Activated T-cell treated with anti-CD3 and anti-CD28 coated beads for 48 hours (primary cell): ENCODE data around the gene SLC25A41.
"Not testable (repeated sequence)": the region's sequence is repeated elsewhere in the genome, so short reads cannot be mapped to it uniquely, and the experiment has no call there.

Experiments used
- DNase-seq: peaks from one replicate; pipeline ENCODE4 v3.0.0-alpha.2; 2020; ENCODE audit warnings: low read depth

Gene SLC25A41

DNA sequence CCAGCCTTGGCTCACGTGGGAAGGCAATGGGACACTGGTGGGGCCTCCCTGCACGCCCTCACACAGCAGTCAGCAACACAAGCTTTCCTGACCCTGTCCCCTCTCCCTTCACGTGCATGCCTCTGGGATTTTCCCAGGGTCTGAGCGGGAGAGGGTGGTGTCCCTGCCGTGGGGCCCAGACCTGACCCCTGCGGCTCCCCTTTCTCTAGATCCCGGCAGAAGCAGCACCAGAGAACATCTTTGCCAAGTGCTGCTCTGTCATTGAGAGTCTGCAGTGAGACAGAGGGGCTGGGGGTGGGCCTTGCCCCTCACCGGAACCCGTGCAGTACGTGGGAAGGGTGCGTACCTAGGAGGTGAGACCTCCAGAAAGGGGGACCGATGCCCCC lies 21.5 kb downstream of the SLC25A41 start:
- no peak for DNase-seq

DNA sequence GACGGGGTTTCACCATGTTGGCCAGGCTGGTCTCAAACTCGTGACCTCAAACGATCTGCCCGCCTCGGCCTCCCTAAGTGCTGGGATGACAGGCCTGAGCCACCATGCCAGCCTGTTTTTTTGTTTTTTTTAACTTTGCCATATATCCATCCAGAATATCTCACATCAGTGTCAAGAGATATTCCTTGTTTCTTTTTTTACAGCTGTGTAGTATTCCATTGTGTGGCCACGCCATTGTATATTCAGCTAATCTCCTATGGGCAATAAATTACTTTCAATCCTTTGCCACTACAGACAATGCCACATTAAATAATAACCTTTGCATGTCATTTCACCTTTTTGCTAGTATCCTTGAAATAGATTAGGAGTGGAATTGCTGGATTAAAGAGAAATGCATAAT lies 24.2 kb downstream of the SLC25A41 start:
- DNase-seq = no peak

DNA sequence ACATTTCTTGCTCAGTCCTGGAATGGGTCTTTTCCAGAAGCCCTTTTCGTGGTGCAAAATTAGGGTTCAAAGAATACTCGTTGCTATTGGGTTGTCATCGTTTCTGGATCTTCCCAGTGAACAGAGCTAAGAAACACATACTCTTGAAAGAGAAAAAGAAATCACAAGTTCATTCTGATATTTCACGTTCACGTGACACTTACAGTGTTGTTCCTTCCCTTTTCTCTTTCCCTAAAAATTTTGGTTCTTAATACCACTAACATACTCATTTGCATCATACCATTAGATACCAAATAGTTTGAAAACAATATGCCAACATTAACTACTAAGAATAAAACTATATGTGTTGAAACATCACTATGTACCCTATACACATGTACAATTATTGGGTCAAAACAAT lies 27.2 kb downstream of the SLC25A41 start:
- no peak for DNase-seq

DNA sequence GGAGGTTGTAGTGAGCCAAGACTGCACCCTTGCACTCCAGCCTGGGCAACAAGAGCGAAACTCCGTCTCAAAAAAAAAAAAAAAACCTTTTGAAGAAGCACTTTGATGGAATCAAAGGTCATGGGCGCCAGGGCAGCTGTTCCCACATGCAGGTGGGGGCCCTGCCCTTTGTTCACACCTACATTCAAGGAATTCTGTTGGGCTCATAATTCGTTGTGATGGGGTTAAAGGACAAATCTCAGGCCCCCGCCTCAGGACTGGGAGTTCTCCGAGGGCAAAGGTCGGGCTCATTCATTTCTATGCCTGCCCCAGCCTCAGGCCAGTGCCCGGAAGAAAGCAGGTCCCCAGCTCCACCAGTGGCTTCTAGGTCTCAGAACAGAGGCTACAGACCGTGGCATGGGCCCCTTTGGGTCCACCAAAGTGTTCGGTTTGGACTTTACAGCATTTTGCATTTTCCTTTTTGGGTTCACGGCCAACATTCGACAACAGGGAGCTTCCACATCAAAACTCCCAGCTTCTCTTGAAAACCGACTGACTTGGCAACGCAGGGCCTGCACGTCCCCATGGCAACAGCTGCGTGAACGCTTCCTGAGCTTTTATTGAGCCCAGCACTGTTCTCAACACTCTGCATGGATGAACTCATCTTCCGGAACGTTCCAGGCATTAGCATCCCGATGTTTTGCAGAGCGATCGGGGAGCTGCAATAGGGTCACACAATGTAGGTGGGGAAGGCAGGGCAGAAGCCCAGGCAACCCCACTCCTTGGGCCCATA lies 30.5 kb downstream of the SLC25A41 start:
- DNase-seq = no peak

DNA sequence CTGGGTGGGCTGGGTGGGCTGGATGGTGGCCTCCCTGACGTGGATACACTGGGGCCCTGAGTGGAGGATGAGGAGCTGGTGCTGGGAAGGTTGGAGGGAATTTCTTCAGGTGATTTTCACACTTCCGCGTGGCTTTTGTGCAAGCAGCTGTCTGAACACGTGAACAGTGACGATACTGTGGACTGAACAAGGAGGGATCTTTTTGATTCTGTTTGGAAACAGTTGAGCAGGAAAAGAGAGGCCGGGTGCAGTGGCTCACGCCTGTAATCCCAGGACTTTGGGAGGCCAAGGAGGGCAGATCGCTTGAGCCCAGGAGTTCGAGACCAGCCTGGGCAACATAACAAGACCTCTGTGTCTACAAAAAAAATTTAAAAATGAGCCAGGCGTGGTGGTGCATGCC lies 31.5 kb downstream of the SLC25A41 start:
- no peak for DNase-seq

DNA sequence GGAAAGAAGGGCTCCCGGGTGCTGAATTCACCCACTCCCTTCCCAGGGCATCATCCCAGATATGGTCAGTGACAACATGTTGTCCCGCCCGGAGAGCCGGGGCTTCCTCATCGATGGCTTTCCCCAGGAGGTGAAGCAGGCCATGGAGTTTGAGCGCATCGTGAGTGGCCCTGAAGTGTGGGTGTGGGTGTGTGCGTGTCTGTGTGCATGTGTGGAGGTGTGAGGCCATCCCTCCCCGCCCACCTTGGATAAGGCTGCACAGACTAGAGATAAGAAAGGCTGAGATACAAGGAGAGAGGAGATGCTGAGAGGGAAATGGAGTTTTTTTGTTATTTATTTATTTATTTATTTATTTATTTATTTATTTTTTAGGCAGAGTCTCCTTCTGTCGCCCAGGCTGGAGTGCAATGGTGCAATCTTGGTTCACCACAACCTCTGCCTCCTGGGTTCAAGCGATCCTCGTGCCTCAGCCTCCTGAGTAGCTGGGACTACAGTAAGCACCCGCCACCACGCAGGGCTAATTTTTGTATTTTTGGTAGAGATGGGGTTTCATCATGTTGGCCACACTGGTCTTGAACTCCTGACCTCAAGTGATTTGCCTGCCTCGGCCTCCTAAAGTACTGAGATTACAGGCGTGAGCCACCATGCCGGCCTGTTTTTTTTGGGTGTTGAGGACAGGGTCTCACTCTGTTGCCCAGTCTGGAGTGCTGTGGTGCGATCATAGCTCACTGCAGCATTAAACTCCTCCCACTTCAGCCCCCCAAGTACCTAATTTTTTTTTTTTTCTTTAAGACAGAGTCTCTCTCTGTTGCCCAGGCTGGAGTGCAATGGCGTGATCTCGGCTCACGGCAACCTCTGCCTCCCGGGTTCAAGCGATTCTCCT lies 33.3 kb downstream of the SLC25A41 start:
- not testable (repeated sequence) for DNase-seq

DNA sequence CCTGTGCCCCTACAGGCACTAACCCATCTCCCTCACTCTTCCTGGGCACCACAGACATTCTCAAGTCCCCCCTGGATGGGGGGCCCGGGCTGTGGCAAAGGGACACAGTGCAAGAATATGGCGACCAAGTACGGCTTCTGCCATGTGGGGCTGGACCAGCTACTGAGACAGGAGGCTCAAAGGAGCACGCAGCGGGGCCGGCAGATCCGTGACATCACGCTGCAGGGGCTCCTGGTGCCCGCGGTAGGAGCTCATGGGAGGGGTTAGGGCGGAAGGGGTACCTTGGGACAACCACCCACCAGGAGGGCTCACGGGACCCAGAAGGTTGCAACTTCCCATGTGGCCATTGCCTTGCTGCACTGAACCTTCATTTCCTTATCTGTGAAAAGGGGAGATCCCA lies 37.3 kb downstream of the SLC25A41 start:
- DNase-seq = no peak

DNA sequence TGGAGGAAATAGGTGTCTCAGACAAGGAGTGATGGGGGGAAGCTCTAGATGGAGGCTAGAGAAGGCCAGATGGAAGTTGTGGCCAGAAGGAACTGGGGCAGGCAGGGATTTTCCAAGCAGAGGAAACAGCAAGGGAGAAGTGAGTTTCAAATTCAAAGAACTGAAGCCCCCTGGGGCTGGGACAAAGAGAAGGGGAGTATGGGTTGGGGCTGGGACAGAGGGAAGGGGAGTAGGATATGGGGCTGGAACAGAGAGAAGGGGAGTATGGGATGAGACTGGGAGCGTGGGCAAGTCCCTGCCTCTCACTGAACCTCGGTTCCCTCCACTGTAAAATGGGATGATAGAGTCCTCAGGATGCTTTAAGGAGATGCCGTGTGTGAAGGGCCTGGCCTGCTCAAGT lies 38.7 kb downstream of the SLC25A41 start:
- DNase-seq = no peak

DNA sequence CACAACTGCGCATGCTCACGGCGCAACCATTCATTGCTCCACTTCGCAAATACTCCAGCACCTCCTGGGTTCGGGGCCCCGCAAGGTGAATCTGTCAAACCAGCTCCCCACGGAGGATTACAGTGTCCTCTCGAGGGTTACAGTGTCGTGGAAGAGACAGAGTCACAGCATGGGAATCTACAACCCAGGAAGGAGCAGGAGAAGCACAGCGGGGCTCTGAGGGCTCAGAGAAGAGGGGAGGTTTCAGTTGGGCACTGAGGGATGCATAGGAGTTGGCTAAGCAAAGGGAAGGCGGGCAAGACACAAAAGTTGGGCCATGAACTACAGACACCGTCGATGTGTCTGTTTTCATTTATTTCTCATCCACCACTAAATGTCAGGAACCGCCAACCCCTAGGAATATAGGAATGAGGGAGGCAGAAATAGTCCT lies 39.6 kb downstream of the SLC25A41 start:
- no peak for DNase-seq

DNA sequence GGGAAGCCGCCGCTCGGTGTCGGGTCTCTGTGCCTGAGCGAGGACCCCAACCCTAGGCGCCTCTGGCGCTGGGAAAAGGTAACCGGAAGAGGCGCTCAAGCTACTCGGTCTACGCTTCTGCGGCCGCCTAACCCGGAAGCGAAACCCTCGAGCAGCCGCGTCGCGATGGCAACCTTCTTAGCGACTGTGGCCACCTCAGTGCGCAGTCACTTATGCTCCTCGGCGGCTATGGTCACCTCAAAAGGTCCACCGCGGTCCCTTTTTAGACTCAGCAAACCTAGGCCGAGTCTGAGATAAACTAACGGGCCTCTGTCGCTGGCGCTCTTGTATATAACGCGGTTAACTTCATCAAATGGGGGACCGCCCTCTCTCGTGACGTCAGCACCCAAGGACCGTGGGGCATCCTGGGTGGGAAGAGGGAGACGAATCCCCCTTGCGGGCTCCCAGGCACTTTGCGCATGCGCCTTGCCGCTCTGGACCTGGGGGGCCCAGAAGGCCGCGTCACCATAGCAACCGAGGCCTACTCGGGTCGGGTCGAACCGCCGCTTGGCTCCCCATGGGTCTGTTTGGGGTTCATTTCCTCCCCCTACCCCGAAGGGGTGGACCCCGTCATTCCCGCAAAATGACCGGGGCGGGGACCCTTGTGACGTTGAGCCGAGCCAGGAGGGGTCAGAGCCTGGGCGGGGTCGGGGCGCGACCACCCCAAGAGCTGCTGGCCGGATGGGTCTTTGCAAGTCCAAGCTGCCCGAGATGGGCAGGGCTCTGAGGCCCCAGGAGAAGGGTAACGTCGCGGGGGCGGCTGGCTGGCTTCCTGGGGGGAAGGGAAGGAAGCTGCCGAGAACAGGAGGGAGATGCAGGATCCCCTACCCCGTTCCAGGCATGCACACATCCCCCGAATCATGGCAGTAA lies 40.2 kb downstream of the SLC25A41 start, which contains the start of gene GTF2F1:
Gene GTF2F1, minus strand, starts transcription at position 91 of the 909 bp plus-strand sequence. CDS start 169 bp downstream, outside the sequence.
- DNase-seq = peak; percentile 89

DNA sequence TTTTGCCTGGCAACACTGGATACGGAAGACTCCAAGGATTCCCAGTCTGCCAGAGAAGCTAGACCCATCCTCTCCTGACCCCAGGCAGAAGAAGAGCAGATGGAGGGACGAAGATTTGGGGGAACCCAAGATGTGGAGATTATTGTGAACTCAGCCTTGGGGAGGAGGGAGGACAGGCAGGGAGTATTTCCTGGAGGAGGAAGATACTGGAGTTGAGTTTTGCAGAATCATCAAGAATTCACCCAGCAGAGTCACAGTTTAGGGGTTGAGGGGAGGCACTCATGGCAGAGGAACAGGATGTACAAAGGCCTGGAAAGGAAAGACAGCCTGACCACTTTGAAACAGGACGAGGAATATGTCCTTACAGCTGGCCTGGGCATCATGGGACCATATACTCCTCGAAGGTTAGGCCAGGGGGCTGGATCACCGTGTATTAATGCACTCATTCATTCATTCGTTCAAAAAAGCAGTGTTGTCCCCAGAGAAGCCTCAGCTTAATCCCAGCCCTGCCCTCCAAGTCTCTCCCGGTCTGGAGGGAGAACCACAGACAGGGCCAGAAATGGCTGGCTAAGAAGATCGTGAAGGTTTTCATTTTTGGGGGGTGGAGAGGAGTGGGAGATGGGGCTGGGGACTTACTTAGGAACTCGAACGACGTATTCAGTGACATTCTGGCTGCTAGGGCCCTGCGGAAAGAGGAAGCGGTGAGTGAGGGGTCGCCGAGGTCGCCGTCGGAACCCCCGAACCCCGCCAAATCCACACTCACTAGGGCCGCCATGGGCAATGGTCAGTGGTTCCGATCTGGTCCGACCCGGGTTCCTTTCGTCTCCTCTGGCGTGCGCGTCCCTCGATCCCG lies 41.1 kb downstream of the SLC25A41 start:
- no peak for DNase-seq

DNA sequence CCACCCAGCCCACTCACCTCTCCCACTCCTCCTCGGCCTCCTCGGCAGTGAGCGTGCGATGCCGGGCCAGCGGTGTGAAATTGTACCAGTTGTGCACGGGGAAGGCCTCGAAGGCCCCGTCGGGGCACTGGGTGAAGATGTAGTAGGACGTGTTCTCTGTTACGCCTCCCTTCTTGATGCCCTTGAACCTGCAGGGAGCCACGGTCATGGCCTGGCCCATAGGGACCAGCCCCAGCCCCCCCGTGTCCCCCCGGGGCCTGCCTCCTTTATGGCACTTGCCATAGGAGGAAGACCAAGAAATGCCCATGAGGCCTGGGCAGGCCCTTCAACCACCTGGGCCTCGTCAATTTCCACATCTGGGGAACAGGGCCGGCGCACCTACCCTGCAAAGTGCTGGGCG lies 46.2 kb downstream of the SLC25A41 start:
- DNase-seq = no peak

DNA sequence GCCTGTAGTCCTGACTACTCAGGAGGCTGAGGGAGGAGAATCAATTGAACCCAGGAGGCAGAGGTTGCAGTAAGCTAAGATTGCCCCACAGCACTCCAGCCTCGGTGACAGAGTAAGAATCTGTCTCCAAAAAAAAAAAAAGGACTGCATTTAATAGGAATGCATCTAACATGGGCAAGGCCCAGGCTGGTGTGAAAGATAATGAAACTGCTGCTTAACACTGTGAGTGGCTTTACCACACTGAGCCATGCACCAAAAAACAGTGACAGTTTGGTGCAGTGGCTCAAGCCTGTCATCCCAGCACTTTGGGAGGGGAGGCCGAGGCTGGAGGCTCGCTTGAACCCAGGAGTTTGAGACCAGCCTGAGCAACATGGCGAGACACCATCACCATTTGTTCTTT lies 49.2 kb downstream of the SLC25A41 start:
- no peak for DNase-seq

DNA sequence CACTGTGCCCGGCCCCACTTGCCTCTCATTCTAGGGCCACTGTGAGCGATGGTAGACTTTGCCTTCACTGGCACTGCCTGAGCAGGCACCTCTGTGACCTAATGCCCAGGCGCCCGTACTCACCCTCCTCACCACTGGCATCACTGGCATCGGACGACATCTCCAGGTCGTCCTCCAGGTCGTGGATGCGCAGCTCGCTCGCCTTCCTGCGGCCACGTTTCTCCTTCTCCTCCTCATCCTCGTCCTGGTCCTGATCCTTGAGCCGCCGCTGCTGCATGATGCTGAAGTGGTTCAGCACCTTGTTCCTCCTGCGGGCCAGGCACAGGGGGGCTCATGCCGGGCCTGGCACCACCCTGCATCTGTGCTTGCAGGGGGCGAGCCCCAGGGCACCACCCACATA lies 50.4 kb downstream of the SLC25A41 start:
- DNase-seq = no peak

DNA sequence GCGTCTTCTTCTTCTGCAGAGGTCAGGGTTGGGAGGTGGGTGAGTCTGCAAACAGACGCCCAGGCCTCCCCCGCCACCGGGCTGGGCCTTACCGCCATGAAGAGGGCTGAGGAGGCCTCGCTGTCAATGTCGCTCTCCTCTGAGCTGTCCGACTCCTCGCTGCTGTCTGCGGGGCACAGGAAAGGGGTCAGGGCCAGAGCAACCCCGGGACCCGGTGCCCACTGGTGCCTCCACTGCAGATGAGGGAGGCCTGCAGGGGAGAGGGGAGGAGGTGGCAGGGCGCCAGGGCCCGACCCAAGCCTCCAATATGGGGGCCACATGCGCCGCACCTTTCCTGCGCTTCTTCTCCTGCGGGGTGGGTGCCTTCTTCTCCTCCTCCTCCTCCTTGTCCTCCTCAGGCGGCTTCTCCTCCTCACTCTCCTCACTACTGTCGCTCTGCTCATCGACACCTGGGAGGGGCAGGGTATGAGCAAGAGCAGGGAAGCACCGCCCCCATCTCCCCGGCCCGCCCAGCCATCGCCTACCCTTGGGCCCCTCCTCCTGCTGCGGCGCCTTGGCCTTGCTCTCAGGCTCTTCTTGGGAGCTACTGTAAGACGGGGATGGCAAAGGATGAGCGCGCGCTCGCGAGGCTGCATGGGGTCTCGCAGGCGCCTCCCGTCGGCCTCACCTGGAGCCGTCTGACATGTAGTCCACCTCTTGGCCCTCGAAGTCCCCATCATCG lies 52.4 kb downstream of the SLC25A41 start:
- no peak for DNase-seq

DNA sequence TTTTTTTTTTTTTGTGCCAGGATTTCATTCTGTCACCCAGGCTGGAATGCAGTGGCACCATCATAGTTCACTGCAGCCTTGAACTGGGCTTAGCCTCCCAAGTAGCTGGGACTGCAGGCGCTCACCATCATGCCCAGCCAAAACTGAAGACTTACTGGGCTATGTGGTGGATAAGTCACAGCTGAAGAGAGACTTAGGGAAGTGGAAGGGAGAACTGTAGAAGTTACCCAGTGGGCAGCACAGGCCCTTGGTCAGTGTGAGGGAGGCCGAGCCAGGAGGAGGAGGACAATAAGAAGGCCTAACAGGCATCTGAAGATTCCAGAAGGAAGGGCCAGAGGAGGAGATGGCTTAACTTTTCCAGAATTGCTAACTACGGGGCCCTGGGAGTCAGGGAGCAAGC lies 53.8 kb downstream of the SLC25A41 start:
- DNase-seq = no peak

DNA sequence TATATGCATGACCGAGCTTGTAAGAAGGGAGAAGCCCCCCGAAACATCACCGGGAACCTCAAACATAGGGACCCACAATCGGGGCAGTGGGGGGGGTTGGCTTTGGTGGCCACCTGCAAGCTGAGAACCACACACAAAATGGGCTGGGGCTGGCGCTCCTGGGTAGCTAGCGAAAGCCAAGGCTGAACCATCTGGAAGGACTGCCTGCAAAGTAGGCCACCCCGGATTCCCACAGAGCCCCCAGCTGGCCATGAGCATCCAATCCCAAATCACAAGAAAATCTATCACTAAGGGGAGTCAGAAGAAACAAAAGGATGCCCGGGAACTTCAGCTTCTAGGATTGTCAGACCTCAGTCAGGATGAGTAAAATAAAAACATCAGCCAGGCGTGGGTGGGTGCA lies 55.1 kb downstream of the SLC25A41 start:
- no peak for DNase-seq

DNA sequence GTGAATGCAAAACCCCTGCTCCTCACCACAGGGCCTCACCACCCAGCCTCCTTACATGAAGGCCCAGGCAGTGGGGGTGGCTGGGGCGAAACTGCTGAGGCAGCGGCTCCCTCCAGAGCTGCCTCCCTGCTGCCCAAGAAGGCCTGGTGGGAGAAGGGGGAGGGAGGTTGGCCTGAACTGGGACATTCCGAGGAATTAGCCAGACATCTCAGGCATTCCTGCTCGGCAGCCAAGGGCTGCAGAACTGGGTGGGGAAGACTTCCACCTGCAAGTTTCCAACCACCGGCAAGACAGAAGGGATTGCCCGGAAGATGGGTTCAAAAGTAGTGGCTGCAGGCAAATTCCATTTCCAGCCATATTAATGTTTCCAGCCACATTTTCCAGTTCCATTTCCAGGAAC lies 55.5 kb downstream of the SLC25A41 start:
- no peak for DNase-seq

DNA sequence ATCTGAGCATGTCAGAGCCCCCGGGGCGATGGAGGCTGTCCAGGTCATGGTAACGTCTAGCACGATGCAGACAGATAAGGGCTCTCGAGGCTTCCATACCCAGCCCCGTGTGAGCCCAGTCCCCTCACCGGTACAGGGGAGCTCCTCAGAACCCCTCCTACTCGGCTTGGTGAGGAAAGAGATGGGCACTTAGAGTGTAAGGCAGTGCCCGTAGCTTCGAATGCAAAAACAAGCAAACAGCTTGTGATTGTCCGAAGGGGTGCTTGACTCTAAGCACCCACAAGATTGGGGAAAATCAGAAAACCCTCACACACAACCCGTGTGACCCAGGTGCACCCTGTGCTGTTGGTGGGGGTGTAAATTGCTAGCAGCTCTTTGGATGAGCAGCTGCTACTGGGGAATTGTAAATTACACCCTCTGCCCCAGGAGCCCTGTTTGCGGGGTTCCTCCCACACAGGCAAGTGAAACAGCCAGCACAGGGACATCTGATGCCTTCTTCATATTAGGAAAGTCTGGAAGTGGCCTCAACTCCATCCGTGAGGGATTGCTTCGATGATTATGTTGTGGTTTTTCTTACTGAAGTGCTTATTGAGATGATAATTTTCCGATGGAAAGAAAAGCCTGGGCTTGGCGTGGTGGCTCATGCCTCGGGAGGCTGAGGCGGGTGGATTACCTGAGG lies 56.9 kb downstream of the SLC25A41 start:
- no peak for DNase-seq
